T-helper 1 cell (primary cell): ENCODE data around the gene IRAG1.

Experiments used
- DNase-seq, 5 donors: peaks; one replicate each; pipeline ENCODE4 v3.0.0-alpha.2; 2012 to 2020

The IRAG1 gene

GRCh38 chr11:10645212-10645795, 48.3 kb downstream of the IRAG1 start:
- no peak for DNase-seq
